Hepatocyte (in vitro differentiated cells): Measurements from ENCODE around the gene AFAP1.

Experiments used
- CTCF ChIP-seq: fragments of 200-600 bp; sonication (generic); IDR thresholded peaks from 2 replicates; pipeline ENCODE4 v1.5.1; 2016; ENCODE audit warnings: antibody characterized with exemption, mild to moderate bottlenecking; ENCODE audit not compliant: poor library complexity
- EZH2 ChIP-seq: fragments of 200-600 bp; sonication (generic); IDR thresholded peaks from 2 replicates; pipeline ENCODE4 v1.6.1; 2016; ENCODE audit warnings: antibody characterized with exemption, mild to moderate bottlenecking, borderline replicate concordance
- EZH2phosphoT487 ChIP-seq: fragments of 200-600 bp; sonication (generic); IDR thresholded peaks from one replicate; pipeline ENCODE4 v1.6.1; 2018; ENCODE audit warnings: antibody characterized with exemption, mild to moderate bottlenecking, low read depth, moderate library complexity; ENCODE audit not compliant: unreplicated experiment, severe bottlenecking

GRCh38 chr4:7712021-7712671, 227.5 kb downstream of the AFAP1 start:
- TF ChIP-seq CTCF (no peak), EZH2phosphoT487 (no peak), EZH2 (no peak)
